LoVo (cell line): ENCODE results near the gene KLHL3.
A peak's percentile ranks its signal among the peaks of the same experiment; 100 is the strongest.
"Not testable (repeated sequence)": the region's sequence is repeated elsewhere in the genome, so short reads cannot be mapped to it uniquely, and the experiment has no call there.

Experiments used
- DNase-seq: peaks from one replicate; pipeline ENCODE4 v3.0.0-alpha.2; 2016; ENCODE audit warnings: low spot score

The KLHL3 gene

DNA sequence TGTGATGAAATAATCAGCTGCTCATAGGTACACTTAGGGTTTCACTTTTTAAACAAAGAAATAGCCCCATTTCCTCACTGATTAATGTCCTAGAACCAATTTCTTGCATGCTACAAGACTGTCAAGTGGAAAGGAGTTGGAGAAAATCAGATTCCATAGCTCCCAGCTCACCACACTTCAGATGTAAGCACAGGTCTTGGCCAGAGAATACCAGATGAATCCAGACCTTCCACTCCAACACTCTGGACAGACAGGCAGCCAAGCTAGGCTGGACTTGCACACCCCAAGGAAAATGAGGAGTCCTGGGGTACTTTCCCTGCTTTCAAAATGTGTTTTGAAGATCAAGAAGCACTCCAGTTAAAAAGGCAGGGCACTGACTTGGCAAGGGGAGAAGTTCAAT lies 68.5 kb downstream of the KLHL3 start:
- DNase-seq, result no peak

DNA sequence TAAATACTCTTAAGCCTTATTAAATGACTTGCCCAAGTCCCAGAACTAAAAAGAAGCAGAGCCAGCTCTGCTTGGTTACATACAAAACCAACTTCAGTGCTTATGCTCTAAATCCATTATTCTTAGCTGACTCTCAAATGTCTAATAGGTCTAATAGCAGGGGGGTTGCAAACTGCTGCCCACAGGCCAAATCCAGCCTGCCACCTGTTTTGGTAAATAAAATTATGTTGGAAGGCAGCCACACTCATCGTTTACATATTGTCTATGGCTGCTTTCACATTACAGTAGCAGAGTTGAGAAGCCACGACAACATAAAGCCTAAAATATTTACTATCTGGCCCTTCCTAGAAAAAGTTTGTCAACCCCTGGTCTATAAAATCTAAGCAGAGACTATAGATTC lies 69.0 kb downstream of the KLHL3 start:
- no peak for DNase-seq

DNA sequence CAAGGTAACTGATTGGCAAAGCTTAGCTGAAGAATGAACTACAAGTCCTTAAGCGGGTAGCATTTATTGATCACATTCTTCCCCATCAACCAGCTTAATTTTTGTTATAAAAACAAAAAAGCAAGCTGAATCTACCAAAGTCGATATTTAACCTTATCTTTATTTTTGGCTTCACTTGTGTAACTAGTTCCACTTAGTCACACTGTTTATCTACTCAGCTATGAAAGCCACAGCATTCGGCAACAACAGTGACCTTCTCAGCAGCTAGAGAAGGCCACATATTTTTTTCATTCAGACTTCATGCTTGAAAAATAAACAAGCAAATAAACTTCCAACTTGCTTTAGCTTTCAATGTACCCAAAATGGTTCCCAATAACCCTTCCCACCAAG lies 69.4 kb downstream of the KLHL3 start:
- DNase-seq, result no peak

DNA sequence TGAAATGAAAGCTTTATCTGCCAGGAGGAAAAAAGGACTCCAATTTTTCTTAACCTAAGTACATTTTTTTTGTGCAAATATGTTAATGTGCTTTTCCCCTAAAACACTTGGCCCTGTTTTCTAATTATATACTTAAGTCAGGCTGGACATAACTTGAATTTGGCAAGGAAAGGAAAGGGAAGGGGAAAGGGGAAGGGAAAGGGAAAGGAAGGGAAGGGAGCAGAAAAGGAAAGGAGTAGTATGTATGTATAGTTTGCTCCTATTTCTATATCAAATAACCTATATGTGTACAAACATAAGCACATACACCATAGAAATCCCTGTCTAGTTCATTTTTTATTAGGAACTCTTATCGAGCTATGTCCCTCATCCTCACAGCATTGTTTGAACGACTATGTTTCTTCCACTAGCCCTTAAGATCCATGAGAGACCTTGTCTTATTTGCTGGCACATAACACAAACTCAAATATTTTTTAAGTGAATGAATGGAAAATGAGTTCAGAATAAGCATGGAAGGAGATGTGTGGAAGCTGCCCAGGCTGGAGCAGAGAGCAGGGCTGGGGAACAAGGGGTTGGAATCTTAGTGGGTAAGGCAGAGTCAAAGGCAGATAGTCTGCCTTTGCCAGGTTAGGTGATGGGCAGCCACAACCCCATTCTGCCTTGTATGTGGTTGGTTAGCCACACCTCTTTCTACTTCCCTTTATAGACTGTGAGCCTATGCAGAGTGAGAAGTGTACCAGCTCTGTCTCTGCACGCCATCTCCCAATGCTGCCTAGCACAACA lies 70.0 kb downstream of the KLHL3 start:
- no peak for DNase-seq

DNA sequence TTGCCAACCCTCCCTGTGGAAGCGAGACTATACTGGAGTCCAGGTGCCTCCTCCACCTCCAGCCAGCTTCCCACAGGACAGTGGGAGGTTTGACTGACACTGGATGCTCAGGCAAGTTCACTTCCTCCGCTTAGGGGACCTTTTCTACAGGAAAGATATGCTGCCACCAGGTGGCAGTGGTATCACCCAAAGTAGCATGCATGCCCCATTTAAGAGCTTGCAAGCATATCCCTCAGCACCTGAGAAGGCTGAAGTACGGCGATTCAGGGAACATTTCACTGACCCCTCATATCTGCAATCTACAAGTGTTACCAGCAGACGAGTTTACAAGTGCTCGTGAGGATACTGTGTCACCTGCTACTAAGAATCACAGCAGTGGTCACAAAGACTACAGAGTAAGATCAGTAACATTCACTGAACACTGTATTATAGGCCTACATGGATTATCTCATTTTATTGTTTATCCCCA lies 75.5 kb downstream of the KLHL3 start:
- DNase-seq, result peak; percentile 68

DNA sequence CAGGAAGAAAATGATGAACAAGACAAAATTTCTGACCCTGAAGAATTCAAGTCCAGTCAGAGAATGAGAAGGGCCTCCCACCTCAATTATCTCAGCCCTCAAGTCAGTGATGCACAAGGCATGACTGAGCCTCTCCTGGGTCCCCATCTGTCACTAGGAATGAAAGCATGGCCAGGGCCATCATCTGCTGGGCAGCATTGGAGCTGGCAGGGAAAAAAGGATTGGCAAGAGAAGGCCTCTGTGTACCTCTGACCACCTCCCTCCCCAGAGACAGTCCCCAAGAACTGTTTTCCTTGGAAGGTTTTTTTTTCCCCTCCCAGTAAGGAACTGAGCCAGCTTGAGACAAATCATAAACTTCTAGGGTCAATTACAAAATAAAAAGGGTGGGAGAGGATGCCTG lies 76.7 kb downstream of the KLHL3 start:
- DNase-seq, result no peak

DNA sequence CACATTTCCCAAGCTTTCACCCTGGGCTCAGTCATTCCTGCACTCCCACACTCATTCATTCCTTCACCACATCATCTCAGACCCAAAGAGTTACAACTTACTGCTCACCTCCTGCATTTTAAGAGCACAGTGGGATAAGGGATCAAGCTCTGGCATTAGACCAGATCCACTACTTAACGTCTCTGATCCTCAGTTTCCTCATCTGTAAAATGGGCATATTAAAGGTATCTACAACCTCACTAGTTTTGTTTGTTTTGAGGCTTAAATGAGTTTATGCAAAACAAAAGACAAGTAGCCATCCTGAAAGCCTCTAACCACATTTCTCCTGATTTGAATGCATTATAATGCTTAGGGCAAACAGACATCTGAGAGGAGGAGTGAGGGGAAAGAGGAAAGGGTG lies 77.6 kb downstream of the KLHL3 start:
- no peak for DNase-seq

DNA sequence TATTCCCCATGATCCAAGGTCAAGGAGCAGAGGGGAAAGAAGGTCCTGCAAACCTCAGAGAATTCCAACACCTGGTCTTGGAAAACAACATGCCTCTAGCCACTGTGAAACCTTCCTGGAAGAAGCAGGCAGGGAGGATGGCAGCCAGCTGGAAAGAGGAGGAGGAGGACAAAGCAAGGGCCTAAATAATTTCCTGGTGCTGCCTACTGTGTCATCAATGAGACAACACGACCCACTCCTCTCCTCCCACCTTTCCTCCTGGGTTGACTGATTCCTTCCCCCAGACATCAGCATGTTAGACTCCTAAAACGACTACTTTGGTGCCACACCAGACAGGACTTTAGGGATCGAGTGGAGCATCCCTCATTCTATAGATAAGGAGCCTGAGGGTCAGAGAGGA lies 78.8 kb downstream of the KLHL3 start:
- no peak for DNase-seq

DNA sequence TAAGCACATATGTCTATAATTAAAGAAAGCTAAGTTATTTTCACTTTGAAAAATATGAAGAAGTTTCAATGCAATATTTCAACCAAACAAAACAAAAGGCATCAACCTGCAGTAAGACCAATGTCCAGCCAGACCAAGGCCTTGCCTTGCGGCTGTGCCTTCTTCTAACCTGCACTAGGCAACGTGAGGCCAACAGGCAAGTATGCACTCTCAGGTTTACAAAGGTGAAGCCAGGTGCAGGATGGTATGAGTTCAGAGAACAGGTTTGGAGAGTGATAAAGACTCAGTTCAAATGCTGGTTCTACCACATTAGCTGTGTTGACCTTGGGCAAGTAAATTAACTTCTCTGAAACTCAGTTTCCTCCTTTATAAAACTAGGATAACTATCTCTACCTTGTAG lies 79.3 kb downstream of the KLHL3 start:
- no peak for DNase-seq

DNA sequence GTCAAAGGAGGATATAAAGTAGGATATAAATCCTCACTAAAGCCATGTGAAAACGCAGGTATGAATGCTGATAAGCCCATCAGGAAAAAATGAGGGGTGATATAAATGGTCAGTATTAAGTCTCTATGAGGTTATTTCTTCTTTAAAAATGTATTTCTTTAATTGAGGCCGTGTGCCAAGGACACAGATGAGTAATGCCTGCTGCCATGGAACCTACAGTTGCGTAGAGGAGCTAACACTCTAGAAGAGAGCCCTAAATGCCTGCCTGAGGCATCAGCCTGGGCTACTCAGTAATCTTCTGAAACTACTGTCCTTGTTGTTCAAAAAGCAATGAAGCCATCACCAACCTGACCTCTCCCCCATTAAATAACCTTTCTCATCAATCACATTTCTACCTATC lies 84.9 kb downstream of the KLHL3 start:
- DNase-seq, result no peak

DNA sequence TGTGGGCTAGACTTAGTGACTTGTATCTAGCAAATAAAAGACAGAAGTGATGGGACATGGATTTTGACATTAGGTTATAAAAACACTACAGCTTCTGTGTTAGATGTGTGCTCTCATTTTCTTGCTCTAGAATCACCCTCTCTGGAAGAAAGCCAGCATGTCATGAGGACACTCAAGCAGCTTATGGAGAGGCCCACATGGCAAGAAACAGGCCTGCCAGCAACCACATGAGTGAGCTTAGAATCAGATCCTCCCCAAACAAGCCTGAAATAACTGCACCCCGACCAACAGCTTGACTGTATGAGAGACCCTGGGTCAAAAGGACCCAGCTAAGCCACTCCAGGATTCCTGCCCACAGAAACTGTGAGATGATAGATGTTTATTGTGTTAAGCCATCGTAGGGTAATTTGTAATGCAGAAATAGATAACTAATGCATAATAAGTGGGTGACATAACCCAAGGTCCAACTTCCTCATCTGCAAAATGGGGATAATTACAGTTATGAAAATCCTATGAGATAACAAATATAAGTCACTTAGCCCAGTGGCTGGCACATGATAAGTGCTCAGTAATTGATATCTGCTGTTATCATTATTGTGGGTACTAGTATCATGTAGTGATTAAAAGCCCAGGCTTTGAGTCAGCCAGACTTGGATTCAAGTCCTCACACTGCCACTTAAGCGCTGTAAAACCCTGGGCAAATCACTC lies 86.5 kb downstream of the KLHL3 start:
- DNase-seq, result no peak

DNA sequence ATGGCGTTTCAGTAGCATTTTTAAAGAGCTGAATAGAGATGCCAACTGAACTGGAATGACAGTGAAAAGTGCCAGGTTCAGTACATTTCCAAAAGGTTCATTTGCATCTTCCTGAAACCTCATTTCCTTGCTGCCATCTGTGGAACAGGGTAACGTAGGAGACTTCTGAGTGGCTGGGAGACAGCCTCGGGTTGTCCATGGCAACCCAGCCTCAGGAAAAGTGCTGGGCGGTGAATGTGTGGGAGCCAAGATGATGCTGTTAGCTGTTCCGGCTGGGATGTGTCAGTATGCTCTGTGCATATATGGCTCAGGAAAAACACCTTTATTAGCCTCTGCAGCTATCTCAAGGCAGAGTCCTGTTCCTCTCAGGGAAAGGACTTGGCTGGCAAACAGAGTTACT lies 87.5 kb downstream of the KLHL3 start:
- DNase-seq, result no peak

DNA sequence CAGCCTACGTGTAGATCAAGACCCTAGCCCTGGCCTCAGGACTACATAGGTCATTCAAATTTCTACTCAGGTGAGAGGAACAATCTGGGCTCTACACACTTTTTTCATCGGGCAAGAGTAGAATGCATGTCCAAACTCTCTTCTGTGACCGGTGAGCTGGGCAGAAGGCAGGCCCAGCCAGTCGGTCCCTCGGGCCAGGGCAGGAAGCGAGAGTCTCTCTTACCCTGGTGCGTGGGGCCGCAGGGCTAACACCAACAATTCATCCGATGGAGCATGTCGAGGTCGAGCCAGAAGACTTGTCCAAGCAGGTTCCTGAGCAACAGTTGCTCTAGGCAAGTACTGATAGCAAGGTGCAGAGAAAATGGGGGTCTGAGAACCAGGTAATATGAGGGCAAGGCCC lies 88.5 kb downstream of the KLHL3 start:
- DNase-seq, result no peak

DNA sequence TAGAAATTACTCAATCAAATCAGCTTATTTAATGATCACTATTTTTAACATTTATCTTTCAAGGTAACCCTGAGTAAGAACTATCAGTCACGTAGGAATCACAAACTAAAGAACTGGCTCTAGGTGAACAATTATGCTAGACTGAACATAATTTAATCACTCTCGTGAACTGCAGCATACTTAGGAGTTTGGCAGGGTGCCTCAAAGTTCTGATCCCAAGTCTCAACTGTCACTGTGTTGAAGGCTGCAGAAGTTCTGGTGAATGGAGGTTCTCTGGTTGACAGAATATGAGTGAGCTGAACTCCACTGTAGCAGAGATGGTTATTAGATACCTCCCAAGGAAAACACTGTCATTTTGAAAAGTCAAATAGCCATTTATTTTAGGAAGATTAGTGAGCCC lies 89.1 kb downstream of the KLHL3 start:
- DNase-seq, result no peak

DNA sequence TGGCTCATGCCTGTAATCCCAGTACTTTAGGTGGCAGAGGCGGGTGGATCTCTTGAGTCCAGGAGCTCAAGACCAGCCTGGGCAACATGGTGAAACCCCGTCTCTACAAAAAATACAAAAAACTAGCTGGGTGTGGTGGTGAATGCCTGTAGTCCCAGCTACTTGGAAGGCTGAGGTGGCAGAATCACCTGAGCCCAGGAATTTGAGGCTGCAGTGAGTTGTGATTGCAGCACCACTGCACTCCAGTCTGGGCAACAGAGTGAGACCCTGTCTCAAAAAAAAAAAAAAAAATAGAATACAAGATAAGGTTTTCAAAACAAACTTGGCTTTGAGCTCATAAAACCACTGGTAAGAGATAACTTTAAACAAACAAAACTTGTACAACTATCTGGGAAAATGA lies 92.8 kb downstream of the KLHL3 start:
- not testable (repeated sequence) for DNase-seq

DNA sequence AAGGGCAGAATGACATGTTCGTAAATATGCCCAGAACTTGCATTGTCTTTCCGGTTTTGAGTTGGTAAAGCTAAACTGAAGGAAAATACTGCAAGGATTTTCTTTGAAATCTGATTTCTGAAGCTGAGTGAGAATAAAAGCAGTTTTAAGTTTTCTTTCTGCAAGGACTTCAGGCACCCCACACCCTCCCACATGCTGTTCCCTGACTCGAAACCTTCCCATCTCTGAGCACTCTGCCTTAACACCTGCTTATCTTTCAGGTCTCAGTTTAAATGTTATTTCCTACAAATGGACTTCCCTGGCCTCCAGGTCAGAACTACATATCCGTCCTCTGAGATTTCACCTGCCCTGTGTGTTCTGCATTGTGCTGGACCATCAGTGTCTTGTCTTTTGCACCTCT lies 93.8 kb downstream of the KLHL3 start:
- no peak for DNase-seq

DNA sequence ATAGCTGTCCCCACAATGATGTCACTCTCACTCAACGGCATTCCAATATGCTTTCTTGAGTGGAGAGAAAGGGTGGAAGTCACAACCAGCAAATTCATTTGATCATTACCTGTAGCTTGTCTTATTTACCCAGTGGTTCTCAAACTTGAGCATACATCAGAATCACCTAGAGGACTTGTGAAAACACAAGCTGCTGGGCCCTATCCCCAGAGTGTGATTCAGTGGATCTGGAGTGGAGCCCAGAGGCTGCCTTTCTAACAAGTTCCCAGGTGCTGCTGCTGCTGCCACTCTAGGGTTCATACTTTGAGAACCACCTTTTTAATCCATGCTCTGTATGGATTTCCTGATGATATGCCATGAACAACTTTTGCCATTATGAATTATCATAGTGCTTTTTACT lies 94.7 kb downstream of the KLHL3 start:
- no peak for DNase-seq

DNA sequence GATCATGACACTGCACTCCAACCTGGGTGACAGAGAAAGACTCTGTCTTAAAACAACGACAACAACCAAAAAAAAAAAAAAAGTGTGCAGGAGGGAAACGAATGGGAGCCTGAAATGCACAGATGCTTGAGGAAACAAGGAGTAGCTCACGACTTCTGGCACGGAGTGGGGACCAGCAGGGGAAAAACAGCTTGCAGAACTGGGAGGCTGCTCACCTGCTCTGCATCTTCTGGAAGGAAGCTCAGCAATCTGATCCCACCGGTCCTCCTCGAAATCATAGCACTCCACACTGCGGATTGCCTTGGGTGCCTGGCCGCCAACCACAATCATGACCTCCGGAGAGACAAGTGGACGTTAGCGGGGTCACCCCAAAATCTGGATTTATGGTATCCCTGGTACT lies 96.2 kb downstream of the KLHL3 start:
- DNase-seq, result no peak

DNA sequence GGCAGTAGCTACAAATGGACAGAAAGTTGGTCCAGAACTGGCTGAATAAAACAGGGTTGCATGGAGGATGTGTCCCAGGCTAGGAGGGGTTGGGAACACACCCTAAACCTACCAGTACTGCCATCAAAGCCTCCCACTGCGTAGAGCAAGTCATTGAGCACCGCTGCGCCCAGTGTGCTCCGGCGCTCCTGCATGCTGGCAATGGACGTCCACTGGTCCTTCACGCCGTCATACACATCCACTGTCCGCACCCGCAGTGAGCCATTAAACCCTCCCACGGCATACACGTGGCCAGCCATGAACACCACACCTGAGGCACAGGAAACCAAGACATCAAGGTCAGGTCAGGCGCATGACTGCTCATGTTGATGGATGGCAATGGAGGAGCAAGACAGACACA lies 97.0 kb downstream of the KLHL3 start:
- DNase-seq, result no peak

DNA sequence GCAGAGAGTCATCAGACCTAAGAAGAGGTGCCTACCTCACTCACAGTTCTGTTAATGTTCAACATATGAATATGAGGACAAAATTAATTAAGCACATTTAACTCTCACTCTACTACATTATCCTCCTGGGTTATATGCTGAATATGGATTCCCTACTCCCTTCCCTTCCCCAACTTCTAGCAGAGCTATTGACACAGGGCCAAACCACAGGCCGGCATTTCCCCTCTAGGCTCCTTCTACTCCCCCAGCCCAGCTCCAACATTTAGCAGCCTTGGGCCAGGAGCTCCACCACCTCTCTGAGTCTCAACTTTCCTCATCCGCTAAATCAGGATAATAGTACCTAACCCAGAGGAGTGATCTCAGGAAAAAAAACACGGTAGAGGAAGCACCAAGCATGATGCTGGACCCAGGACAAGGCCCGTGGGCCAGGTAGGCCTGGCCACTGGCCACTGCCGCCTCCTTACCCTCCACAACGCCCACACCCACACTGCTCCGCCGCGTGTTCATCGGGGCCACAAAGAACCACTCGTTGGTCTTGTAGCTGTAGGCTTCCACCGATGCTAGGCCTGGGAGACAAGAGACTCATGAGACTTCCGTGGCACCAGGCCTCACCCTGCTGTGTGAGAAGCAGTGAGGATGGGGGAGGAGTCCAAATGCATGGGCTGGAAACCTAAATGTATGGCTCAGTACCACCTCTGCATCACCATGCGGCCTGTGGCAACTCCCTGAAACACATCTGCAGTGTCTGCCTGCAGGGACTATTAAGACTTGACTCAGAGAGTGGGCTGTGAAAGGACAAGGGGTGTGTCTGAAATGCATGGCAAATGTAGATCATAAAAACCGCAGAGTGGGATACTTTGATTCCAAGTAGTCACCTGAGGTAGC lies 98.8 kb downstream of the KLHL3 start:
- DNase-seq, result no peak

DNA sequence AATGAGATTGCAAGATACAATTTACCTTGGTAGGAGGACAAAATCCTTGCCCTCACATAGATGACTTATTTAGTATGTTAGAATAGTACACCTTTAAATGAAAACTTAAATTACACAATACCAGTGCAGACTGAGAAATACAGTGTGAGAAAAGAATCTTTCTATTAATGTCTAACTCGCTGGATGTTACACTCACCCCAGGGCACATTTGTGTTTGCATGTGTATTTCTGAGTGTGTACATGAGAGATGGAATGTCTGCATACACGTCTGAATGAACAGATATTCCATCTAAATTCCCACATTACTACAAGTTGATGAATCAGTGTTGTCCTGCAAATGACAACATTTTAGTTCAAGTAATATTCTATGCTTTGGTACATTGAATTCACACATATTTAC lies 99.8 kb downstream of the KLHL3 start:
- no peak for DNase-seq

DNA sequence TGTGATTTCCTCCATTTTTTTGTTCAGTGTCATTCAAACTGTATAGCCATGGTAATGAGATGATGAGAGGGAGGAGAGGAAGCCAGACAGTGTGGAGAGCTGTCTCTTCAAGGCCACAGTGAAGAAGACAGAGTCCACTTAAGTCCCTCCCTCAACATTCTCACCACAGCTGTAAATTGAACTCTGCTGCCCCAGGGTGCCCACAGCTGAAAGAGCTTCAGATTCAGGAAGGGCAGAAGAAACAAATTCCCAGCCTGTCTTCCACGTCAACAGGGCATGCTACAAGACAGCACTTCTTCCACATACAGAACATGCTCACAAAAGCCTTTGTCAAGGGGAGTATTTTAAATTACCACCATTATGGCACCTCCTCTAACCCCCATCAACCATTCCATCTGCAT lies 100.4 kb downstream of the KLHL3 start:
- no peak for DNase-seq

DNA sequence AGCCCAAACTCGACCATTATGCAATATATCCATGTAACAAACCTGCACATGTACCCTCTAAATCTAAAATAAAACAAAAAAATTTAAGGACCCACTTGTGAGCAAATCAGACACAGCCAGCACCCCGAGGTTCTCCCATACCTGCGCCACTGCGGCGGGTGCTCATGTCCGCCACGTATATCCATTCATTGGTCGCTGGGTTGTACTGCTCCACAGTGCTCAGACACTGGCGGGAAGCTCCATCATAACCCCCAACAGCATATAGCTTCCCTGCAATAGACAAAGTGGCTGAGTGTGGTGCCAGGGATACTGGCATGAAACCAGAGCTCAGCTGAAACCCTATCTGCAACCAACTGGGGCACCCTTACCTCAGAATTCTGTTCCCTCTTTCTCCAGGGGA lies 102.0 kb downstream of the KLHL3 start:
- DNase-seq, result no peak
